Astrocyte (in vitro differentiated cells and primary cell): ENCODE results near the gene NXNL1. TPM values are rescaled to one million over a fixed set of nuclear protein-coding genes. Genes with fewer than 3 reads are reported as not detected.
A peak's percentile ranks its signal among the peaks of the same experiment; 100 is the strongest.

Source experiments
- DNase-seq: peaks from one replicate; pipeline ENCODE4 v3.0.0-alpha.2; 2010; ENCODE audit warnings: low read depth
- FAIRE-seq: peaks from 2 replicates; lab custom pipeline; 2011; peaks lifted over from hg19 to GRCh38; lab: Jason Lieb, UNC
- H2AFZ ChIP-seq: 2 replicates; pipeline ENCODE4 v1.6.0; 2012; ENCODE audit warnings: low read depth, low read length, inconsistent platforms
- H3K27ac ChIP-seq: 2 replicates; pipeline ENCODE4 v1.5.1; 2011; ENCODE audit warnings: low read depth, low read length, inconsistent platforms
- H3K27me3 ChIP-seq: 2 replicates; pipeline ENCODE4 v1.6.0; 2011; ENCODE audit warnings: low read length, inconsistent platforms; ENCODE audit not compliant: insufficient read depth
- H3K36me3 ChIP-seq: 2 replicates; pipeline ENCODE4 v1.5.1; 2011; ENCODE audit warnings: low read length, inconsistent platforms; ENCODE audit not compliant: insufficient read depth
- H3K4me1 ChIP-seq: 2 replicates; pipeline ENCODE4 v1.5.1; 2011; ENCODE audit warnings: low read length, inconsistent platforms; ENCODE audit not compliant: insufficient read depth
- H3K4me2 ChIP-seq: 2 replicates; pipeline ENCODE4 v1.6.0; 2012; ENCODE audit warnings: low read length, inconsistent platforms
- H3K4me3 ChIP-seq: 2 replicates; pipeline ENCODE4 v1.5.1; 2011; ENCODE audit warnings: low read depth, mild to moderate bottlenecking, low read length, inconsistent platforms; ENCODE audit not compliant: insufficient read depth
- H3K79me2 ChIP-seq: 2 replicates; pipeline ENCODE4 v1.6.0; 2012; ENCODE audit warnings: mild to moderate bottlenecking, low read length, inconsistent platforms; ENCODE audit not compliant: insufficient read depth
- H3K9ac ChIP-seq: 2 replicates; pipeline ENCODE4 v1.6.0; 2012; ENCODE audit warnings: mild to moderate bottlenecking, low read length, inconsistent platforms
- H3K9me3 ChIP-seq: 2 replicates; pipeline ENCODE4 v1.5.1; 2012; ENCODE audit warnings: low read depth, mild to moderate bottlenecking, low read length, inconsistent platforms; ENCODE audit not compliant: insufficient read depth
- H4K20me1 ChIP-seq: 2 replicates; pipeline ENCODE4 v1.6.0; 2012; ENCODE audit warnings: low read length, inconsistent platforms; ENCODE audit not compliant: insufficient read depth
- H3K27ac Mint-ChIP-seq: one replicate; pipeline ENCODE4 v1.8.0; 2021; ENCODE audit warnings: mild to moderate bottlenecking, mixed read lengths; ENCODE audit not compliant: unreplicated experiment
- H3K27me3 Mint-ChIP-seq: one replicate; pipeline ENCODE4 v1.8.0; 2021; ENCODE audit warnings: low read depth, mixed read lengths; ENCODE audit not compliant: unreplicated experiment
- H3K36me3 Mint-ChIP-seq: one replicate; pipeline ENCODE4 v1.8.0; 2021; ENCODE audit warnings: low read depth, mixed read lengths; ENCODE audit not compliant: unreplicated experiment
- H3K4me1 Mint-ChIP-seq: one replicate; pipeline ENCODE4 v1.8.0; 2021; ENCODE audit warnings: low read depth, mixed read lengths; ENCODE audit not compliant: unreplicated experiment
- H3K4me3 Mint-ChIP-seq: one replicate; pipeline ENCODE4 v1.8.0; 2021; ENCODE audit warnings: mild to moderate bottlenecking, moderate library complexity, mixed read lengths; ENCODE audit not compliant: unreplicated experiment
- H3K9me3 Mint-ChIP-seq: one replicate; pipeline ENCODE4 v1.8.0; 2021; ENCODE audit warnings: mild to moderate bottlenecking, mixed read lengths; ENCODE audit not compliant: unreplicated experiment
- CTCF ChIP-seq: IDR thresholded peaks from 2 replicates; pipeline ENCODE4 v1.5.1; 2011; ENCODE audit warnings: low read depth, mild to moderate bottlenecking, inconsistent platforms, low read length, moderate library complexity; ENCODE audit not compliant: insufficient read depth
- EZH2 ChIP-seq: IDR thresholded peaks from 2 replicates; pipeline ENCODE4 v1.6.1; 2012; ENCODE audit warnings: mild to moderate bottlenecking, low read length, inconsistent platforms; ENCODE audit not compliant: insufficient read depth
- total RNA-seq: library from RNA; stranded (reverse); gene quantifications from 2 replicates; pipeline ENCODE4 v1.2.1, GENCODE V29; 2021

The NXNL1 gene
- total RNA-seq, 1 donor from 2014 or later: not detected

- TF ChIP-seq CTCF (no peak), EZH2 (no peak)
- Histone ChIP-seq H3K36me3 (no peaks in the 10 kb centered on the region), H2AFZ (no peak overlapping the region), H3K9ac (no peak overlapping the region), H3K4me3 (no peak overlapping the region), H3K4me1 (no peaks in the 10 kb centered on the region), H3K27me3 (no peaks in the 10 kb centered on the region), H3K4me2 (no peak overlapping the region), H3K9me3 (peaks cover 2% of the 10 kb centered on the region), H3K27ac (no peak overlapping the region), H3K79me2 (no peaks in the 10 kb centered on the region), H4K20me1 (no peaks in the 10 kb centered on the region)
- DNase-seq: no peak
- Mint-ChIP-seq H3K27me3 (peaks cover 2% of the 10 kb centered on the region), H3K9me3 (no peaks in the 10 kb centered on the region), H3K36me3 (no peaks in the 10 kb centered on the region), H3K4me3 (no peak overlapping the region), H3K4me1 (no peaks in the 10 kb centered on the region), H3K27ac (no peak overlapping the region)
- no peak for FAIRE-seq
These were observed 29.3 kb downstream of the NXNL1 start for GRCh38 chr19:17431417-17431816.

- FAIRE-seq (no peak), DNase-seq (no peak)
- H3K9me3 Mint-ChIP-seq: no peaks in the 10 kb centered on the region
- H3K27ac ChIP-seq: no peak overlapping the region
- no peaks in the 10 kb centered on the region for H3K27me3 ChIP-seq
- H3K27me3 Mint-ChIP-seq: no peaks in the 10 kb centered on the region
- no peak overlapping the region for H3K4me3 ChIP-seq
- no peaks in the 10 kb centered on the region for H3K9me3 ChIP-seq
- H3K79me2 ChIP-seq: no peaks in the 10 kb centered on the region
- no peak overlapping the region for H2AFZ ChIP-seq
- H3K27ac Mint-ChIP-seq: no peak overlapping the region
- TF ChIP-seq CTCF (no peak), EZH2 (no peak)
- H3K4me1 Mint-ChIP-seq: no peaks in the 10 kb centered on the region
- no peak overlapping the region for H3K4me3 Mint-ChIP-seq
- H3K4me2 ChIP-seq: no peak overlapping the region
- no peaks in the 10 kb centered on the region for H3K36me3 ChIP-seq
- no peaks in the 10 kb centered on the region for H4K20me1 ChIP-seq
- no peak overlapping the region for H3K9ac ChIP-seq
- no peaks in the 10 kb centered on the region for H3K4me1 ChIP-seq
- H3K36me3 Mint-ChIP-seq: no peaks in the 10 kb centered on the region
These were observed 31.0 kb downstream of the NXNL1 start for GRCh38 chr19:17429641-17430113.

GRCh38 chr19:17424743-17425365 lies 35.9 kb downstream of the NXNL1 start:
- Mint-ChIP-seq H3K4me3 (peak overlapping the region; percentile 20), H3K27me3 (no peaks in the 10 kb centered on the region), H3K27ac (no peak overlapping the region), H3K9me3 (no peaks in the 10 kb centered on the region), H3K36me3 (peaks cover 3% of the 10 kb centered on the region), H3K4me1 (no peaks in the 10 kb centered on the region)
- TF ChIP-seq EZH2 (no peak), CTCF (peak; percentile 16)
- peaks cover 4% of the 10 kb centered on the region for H3K4me1 ChIP-seq
- FAIRE-seq: no peak
- no peak overlapping the region for H3K27ac ChIP-seq
- peak overlapping the region; percentile 62 for H3K4me2 ChIP-seq
- H4K20me1 ChIP-seq: no peaks in the 10 kb centered on the region
- no peaks in the 10 kb centered on the region for H3K27me3 ChIP-seq
- H3K36me3 ChIP-seq: no peaks in the 10 kb centered on the region
- no peak for DNase-seq
- peaks cover 6% of the 10 kb centered on the region for H3K79me2 ChIP-seq
- H2AFZ ChIP-seq: peak overlapping the region; percentile 47
- no peaks in the 10 kb centered on the region for H3K9me3 ChIP-seq
- H3K9ac ChIP-seq: no peak overlapping the region
- no peak overlapping the region for H3K4me3 ChIP-seq
